T-helper 22 cell (primary cell): ENCODE measurements around the gene APAF1.

ENCODE experiments used
- DNase-seq: peaks from one replicate; pipeline ENCODE4 v3.0.0-alpha.2; 2020; ENCODE audit warnings: low read depth

Gene APAF1

DNA sequence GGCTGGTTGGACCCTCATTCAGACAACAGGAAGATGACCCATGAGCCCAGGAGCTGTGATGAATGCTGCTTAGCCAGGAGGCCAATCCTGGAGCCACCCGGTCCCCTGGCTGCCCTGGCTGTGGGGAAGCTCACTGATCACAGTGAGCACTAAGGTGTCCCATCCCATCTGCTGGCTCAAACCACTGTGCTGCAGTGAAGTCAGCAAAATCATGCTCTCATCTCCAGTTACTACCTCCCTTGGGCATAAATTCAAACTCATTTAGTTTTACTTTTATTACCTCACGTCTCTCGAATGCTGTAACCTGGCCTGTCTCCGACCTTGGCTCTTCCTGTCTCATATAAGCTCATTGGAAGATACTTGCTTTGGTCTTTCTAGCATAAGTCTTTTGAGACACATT, 112.4 kb downstream of the APAF1 start:
- DNase-seq: no peak

DNA sequence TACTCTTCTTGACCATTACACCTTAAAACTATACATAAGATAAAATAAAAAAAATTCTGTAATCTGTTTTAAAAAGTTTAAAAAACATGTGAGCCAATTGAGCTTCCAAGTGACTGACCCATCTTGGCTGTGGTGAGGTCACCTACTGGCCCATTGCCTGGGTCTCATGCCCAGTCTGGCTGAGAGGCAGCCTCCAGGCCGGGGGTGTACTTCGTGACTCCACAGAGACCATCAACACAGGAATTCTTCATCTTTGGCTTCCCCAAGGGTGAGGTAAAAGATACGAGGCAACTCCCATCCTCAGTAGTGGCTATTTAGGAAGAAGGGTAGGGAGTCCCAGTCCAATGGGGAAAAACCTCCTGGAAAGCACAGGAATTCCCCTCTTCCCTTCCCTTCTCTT, 113.2 kb downstream of the APAF1 start:
- no peak for DNase-seq

DNA sequence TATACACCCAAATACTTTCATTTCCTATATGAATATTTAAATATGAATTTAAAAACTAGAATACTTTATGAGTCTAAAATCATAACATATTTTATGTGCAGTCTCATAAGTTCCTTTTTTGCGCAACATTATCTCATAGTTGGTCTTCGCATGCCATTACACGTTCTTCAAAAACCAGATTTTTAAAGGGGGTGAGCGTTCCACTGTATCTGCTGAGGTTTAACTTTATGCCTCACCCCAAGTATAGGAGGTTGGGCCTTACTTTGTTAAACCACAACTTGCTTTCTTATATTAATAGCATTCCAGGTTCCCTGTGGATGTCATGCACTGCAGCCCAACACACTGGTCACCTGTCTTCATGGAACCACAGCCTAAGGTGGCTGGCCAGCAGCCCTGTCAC, 118.6 kb downstream of the APAF1 start:
- no peak for DNase-seq

DNA sequence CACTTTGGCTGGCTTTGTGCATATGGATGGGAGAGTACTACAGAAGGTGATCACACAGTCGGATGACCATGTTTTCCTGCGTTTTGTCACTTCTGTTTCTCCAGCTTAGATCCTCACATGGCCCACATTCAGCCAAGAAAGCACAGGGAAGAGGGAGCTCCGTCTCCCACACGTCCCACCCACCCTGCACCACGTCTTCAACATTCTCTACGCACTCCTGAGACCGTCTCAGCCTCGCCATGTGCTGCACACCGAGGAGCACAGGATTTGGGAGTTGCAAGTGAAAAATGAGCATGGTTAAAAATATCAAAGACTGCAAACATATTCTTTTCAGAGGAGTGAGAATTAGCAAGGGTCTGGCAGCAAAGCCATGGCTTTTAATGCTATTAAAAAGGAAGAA, 122.2 kb downstream of the APAF1 start:
- no peak for DNase-seq

DNA sequence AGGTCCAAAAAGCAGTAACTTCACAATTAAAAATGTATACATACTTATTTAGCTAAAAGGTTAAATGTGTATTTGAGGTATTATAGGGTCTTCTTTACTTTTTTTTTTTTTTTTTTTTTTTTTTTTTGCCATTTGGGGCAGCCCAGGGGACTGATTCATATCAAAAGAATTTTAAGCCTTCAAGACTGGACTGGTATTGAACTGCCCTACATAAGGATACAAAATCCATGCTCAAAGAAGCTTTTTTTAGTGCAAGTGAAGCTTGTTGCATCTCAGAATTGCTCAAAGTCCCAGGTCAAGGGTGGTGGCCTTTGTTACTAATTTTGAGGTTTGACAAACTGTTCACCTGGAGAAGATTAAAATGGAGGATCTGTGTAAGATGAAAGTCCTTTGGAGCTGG, 124.0 kb downstream of the APAF1 start:
- no peak for DNase-seq

DNA sequence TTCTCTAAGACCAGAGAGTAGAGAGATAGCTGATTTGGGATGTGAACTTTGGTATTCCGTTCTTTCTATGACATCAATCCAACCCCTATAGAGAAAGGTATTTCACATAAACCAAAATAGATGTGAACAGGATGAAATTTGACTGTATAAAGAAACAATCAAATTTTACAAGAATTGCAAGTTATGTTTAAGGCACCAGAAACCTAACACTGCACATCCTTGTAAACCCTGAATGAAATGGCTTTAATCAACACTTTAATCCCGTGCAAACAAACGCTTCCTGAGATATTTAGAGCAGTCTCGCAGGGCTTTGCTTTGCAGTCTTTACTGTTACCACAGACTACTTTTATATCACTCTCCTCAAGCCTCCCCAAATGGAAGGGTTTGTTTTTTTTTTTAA, 125.1 kb downstream of the APAF1 start:
- DNase-seq: no peak

DNA sequence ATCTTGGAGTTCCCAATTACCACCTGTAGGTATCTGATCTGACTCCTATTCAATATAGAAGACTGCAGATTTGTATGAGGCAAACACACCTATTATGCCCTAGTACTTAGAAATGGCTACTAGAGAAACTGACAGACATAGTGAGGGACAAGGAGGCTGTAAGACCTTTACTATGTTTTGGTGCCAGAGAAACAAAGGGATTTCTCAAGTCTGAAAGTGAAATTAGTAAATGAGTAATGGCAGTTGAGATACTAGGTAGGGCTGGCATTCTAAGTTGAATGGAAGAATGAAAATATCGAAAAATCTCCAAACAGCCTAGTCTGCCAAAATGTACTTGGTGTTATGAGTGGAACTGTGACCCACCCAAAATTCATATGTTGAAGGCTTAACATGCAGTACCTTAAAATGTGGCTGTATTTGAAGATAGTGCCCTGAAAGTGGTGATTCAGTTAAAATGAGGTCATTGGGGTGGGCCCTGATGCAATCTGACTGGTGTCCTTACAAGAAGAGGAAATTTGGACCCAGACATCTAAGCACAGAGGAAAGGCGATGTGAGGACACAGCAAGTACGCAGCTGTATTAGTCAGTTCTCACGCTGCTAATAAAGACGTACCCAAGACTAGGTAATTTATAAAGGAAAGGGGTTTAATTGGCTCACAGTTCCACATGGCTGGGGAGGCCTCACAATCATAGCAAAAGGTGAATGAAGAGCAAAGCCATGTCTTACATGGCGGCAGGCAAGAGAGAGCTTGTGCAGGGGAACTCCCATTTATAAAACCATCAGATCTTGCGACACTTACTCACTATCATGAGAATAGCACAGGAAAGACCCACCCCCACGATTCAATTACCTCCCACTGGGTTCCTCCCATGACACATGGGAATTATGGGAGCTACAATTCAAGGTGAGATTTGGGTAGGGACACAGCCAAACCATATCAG, 127.0 kb downstream of the APAF1 start:
- DNase-seq: no peak

DNA sequence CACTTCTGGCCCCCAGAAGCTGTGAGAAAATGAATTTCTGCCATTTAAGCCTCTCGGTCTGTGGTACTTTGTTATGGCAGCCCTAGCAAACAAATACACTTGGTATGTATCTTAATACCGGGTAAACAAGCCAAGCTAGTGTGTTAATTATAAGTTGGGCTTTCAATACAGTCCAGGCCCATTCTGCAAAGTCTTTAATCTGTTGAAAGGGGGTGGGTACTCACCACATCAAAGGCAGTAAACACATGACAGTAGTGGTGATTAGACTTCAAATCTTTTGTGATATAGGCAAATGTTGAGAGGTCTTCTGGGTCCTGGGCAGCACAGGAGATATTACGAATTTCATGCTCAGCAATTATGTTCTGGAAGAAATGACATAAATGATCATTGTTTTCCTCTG, 127.7 kb downstream of the APAF1 start:
- DNase-seq: no peak

DNA sequence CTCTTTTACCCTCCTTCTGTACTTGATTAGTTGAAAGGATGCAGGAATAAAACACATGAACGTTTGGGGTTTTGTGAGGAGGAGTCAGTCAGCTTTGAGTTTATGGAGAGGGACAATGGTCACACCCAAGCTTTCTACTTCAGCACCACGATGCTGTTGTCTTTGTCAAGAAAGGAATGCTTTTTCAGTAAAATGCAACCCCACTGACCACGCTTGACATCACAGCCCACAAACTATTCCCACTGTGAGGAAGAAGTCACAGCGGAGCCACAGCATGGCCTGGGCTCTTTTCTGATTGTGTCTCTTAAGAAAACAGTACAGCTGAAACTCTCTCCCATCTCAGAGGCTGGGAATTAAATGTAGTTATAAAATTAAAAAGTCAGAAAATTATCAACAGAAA, 135.2 kb downstream of the APAF1 start:
- no peak for DNase-seq

DNA sequence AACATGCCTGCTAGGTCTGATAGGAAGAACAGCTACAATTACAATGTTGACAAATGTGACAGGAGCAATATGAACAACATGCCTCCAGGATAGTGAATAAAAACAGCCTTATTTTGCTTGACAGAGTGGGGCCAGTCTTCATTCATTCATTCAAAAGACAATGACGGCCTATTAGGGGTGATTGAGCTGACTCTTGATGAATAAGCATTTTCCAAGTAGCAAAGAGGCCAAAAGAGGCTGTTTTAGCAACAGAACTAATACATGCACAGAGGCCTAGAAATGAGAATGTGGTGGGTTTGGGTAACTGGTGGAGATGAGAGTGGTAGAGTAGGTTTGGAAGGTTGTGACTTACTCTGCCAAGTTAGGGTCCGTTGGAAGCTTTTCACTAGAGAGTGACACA, 138.3 kb downstream of the APAF1 start:
- DNase-seq: no peak
